Activated naive CD4-positive, alpha-beta T cell treated with anti-CD3 and anti-CD28 coated beads, Interleukin-2, amount 50 U/mL, for 24 hours (primary cell): ENCODE measurements around the gene SEPTIN8.

ENCODE experiments used
- H3K27ac Mint-ChIP-seq: one replicate; pipeline ENCODE4 v1.8.0; 2021; ENCODE audit warnings: mild to moderate bottlenecking, mixed read lengths
- H3K27me3 Mint-ChIP-seq: one replicate; pipeline ENCODE4 v1.8.0; 2021; ENCODE audit warnings: mixed read lengths
- H3K36me3 Mint-ChIP-seq: one replicate; pipeline ENCODE4 v1.8.0; 2021; ENCODE audit warnings: mixed read lengths
- H3K4me1 Mint-ChIP-seq: one replicate; pipeline ENCODE4 v1.8.0; 2021; ENCODE audit warnings: mixed read lengths
- H3K4me3 Mint-ChIP-seq: one replicate; pipeline ENCODE4 v1.8.0; 2021; ENCODE audit warnings: mild to moderate bottlenecking, mixed read lengths
- H3K9me3 Mint-ChIP-seq: one replicate; pipeline ENCODE4 v1.8.0; 2021; ENCODE audit warnings: mixed read lengths

SEPTIN8 gene

GRCh38 chr5:132802044-132802684 lies 25.1 kb upstream of the SEPTIN8 start:
- H3K4me3 Mint-ChIP-seq: no peak overlapping the region
- no peaks in the 10 kb centered on the region for H3K36me3 Mint-ChIP-seq
- peaks cover 38% of the 10 kb centered on the region for H3K27me3 Mint-ChIP-seq
- no peaks in the 10 kb centered on the region for H3K4me1 Mint-ChIP-seq
- no peaks in the 10 kb centered on the region for H3K9me3 Mint-ChIP-seq
- no peak overlapping the region for H3K27ac Mint-ChIP-seq

- Mint-ChIP-seq H3K9me3 (no peaks in the 10 kb centered on the region), H3K27me3 (peaks cover 31% of the 10 kb centered on the region), H3K4me3 (no peak overlapping the region), H3K27ac (no peak overlapping the region), H3K36me3 (no peaks in the 10 kb centered on the region), H3K4me1 (no peaks in the 10 kb centered on the region)
Measured at GRCh38 chr5:132800545-132800944, 23.5 kb upstream of the SEPTIN8 start.

- no peak overlapping the region for H3K4me3 Mint-ChIP-seq
- H3K36me3 Mint-ChIP-seq: no peaks in the 10 kb centered on the region
- peaks cover 25% of the 10 kb centered on the region for H3K27me3 Mint-ChIP-seq
Measured at GRCh38 chr5:132799392-132799791, 22.4 kb upstream of the SEPTIN8 start.

GRCh38 chr5:132797651-132798050 lies 20.6 kb upstream of the SEPTIN8 start:
- no peak overlapping the region for H3K4me3 Mint-ChIP-seq
- no peak overlapping the region for H3K27ac Mint-ChIP-seq
- peaks cover 18% of the 10 kb centered on the region for H3K27me3 Mint-ChIP-seq

More at GRCh38 chr5:132799392-132799791, 22.4 kb upstream of the SEPTIN8 start:
- no peaks in the 10 kb centered on the region for H3K4me1 Mint-ChIP-seq
- no peaks in the 10 kb centered on the region for H3K9me3 Mint-ChIP-seq
- no peak overlapping the region for H3K27ac Mint-ChIP-seq

GRCh38 chr5:132791026-132791425 lies 14.0 kb upstream of the SEPTIN8 start:
- Mint-ChIP-seq H3K4me3 (no peak overlapping the region), H3K9me3 (no peaks in the 10 kb centered on the region), H3K27ac (no peak overlapping the region), H3K27me3 (peaks cover 1% of the 10 kb centered on the region), H3K36me3 (no peaks in the 10 kb centered on the region), H3K4me1 (no peaks in the 10 kb centered on the region)

More at GRCh38 chr5:132797651-132798050, 20.6 kb upstream of the SEPTIN8 start:
- Mint-ChIP-seq H3K4me1 (no peaks in the 10 kb centered on the region), H3K9me3 (no peaks in the 10 kb centered on the region), H3K36me3 (no peaks in the 10 kb centered on the region)

- Mint-ChIP-seq H3K4me3 (no peak overlapping the region), H3K36me3 (no peaks in the 10 kb centered on the region), H3K27ac (no peak overlapping the region), H3K4me1 (no peaks in the 10 kb centered on the region), H3K27me3 (peaks cover 3% of the 10 kb centered on the region), H3K9me3 (no peaks in the 10 kb centered on the region)
Measured at GRCh38 chr5:132790201-132790865, 13.3 kb upstream of the SEPTIN8 start.

GRCh38 chr5:132788990-132789886 lies 12.2 kb upstream of the SEPTIN8 start:
- H3K27me3 Mint-ChIP-seq: peaks cover 5% of the 10 kb centered on the region
- no peaks in the 10 kb centered on the region for H3K9me3 Mint-ChIP-seq
- no peak overlapping the region for H3K27ac Mint-ChIP-seq
- no peaks in the 10 kb centered on the region for H3K4me1 Mint-ChIP-seq
- H3K4me3 Mint-ChIP-seq: no peak overlapping the region
- H3K36me3 Mint-ChIP-seq: no peaks in the 10 kb centered on the region

GRCh38 chr5:132788508-132788907 lies 11.5 kb upstream of the SEPTIN8 start:
- Mint-ChIP-seq H3K4me1 (no peaks in the 10 kb centered on the region), H3K9me3 (no peaks in the 10 kb centered on the region), H3K4me3 (no peak overlapping the region), H3K36me3 (no peaks in the 10 kb centered on the region), H3K27me3 (peaks cover 5% of the 10 kb centered on the region), H3K27ac (no peak overlapping the region)

GRCh38 chr5:132787076-132787475 lies 10.0 kb upstream of the SEPTIN8 start:
- no peak overlapping the region for H3K27ac Mint-ChIP-seq
- H3K4me1 Mint-ChIP-seq: no peaks in the 10 kb centered on the region
- no peaks in the 10 kb centered on the region for H3K36me3 Mint-ChIP-seq
- H3K27me3 Mint-ChIP-seq: peaks cover 10% of the 10 kb centered on the region
- no peak overlapping the region for H3K4me3 Mint-ChIP-seq
- no peaks in the 10 kb centered on the region for H3K9me3 Mint-ChIP-seq

- peaks cover 8% of the 10 kb centered on the region for H3K4me1 Mint-ChIP-seq
- H3K27ac Mint-ChIP-seq: no peak overlapping the region
- H3K36me3 Mint-ChIP-seq: no peaks in the 10 kb centered on the region
- H3K9me3 Mint-ChIP-seq: no peaks in the 10 kb centered on the region
- H3K27me3 Mint-ChIP-seq: peaks cover 18% of the 10 kb centered on the region
- no peak overlapping the region for H3K4me3 Mint-ChIP-seq
Measured at GRCh38 chr5:132785864-132786263, 8.8 kb upstream of the SEPTIN8 start.

- Mint-ChIP-seq H3K27me3 (peaks cover 18% of the 10 kb centered on the region), H3K9me3 (no peaks in the 10 kb centered on the region), H3K4me3 (no peak overlapping the region), H3K36me3 (no peaks in the 10 kb centered on the region), H3K4me1 (peaks cover 13% of the 10 kb centered on the region), H3K27ac (no peak overlapping the region)
Measured at GRCh38 chr5:132785365-132785764, 8.3 kb upstream of the SEPTIN8 start.

- no peaks in the 10 kb centered on the region for H3K36me3 Mint-ChIP-seq
- H3K9me3 Mint-ChIP-seq: no peaks in the 10 kb centered on the region
- H3K27ac Mint-ChIP-seq: no peak overlapping the region
- H3K27me3 Mint-ChIP-seq: peaks cover 34% of the 10 kb centered on the region
- no peak overlapping the region for H3K4me3 Mint-ChIP-seq
- H3K4me1 Mint-ChIP-seq: peaks cover 22% of the 10 kb centered on the region
Measured at GRCh38 chr5:132782101-132782500, 5.1 kb upstream of the SEPTIN8 start.

- no peak overlapping the region for H3K27ac Mint-ChIP-seq
- no peak overlapping the region for H3K4me3 Mint-ChIP-seq
- peaks cover 22% of the 10 kb centered on the region for H3K4me1 Mint-ChIP-seq
- H3K27me3 Mint-ChIP-seq: peaks cover 36% of the 10 kb centered on the region
- H3K36me3 Mint-ChIP-seq: no peaks in the 10 kb centered on the region
- H3K9me3 Mint-ChIP-seq: no peaks in the 10 kb centered on the region
Measured at GRCh38 chr5:132781029-132781428, 4.0 kb upstream of the SEPTIN8 start.

- H3K4me1 Mint-ChIP-seq: peaks cover 24% of the 10 kb centered on the region
- H3K36me3 Mint-ChIP-seq: no peaks in the 10 kb centered on the region
- no peaks in the 10 kb centered on the region for H3K9me3 Mint-ChIP-seq
- H3K27me3 Mint-ChIP-seq: peaks cover 36% of the 10 kb centered on the region
- H3K4me3 Mint-ChIP-seq: no peak overlapping the region
- H3K27ac Mint-ChIP-seq: no peak overlapping the region
Measured at GRCh38 chr5:132780577-132780976, 3.5 kb upstream of the SEPTIN8 start.

GRCh38 chr5:132779961-132780360 lies 2.9 kb upstream of the SEPTIN8 start:
- H3K4me1 Mint-ChIP-seq: peaks cover 28% of the 10 kb centered on the region
- no peaks in the 10 kb centered on the region for H3K9me3 Mint-ChIP-seq
- H3K27ac Mint-ChIP-seq: no peak overlapping the region
- peaks cover 32% of the 10 kb centered on the region for H3K27me3 Mint-ChIP-seq
- no peaks in the 10 kb centered on the region for H3K36me3 Mint-ChIP-seq
- no peak overlapping the region for H3K4me3 Mint-ChIP-seq

- Mint-ChIP-seq H3K4me1 (peaks cover 28% of the 10 kb centered on the region), H3K36me3 (peaks cover 1% of the 10 kb centered on the region), H3K27ac (no peak overlapping the region), H3K4me3 (peak overlapping the region; percentile 51), H3K27me3 (peaks cover 31% of the 10 kb centered on the region), H3K9me3 (no peaks in the 10 kb centered on the region)
Measured at GRCh38 chr5:132778856-132779255, 1.8 kb upstream of the SEPTIN8 start.
